Right lobe of liver (tissue), 4 donors: Measurements from ENCODE around the gene LIPI.

ENCODE experiments used
- POLR2A ChIP-seq: fragments of 450-650 bp; IDR thresholded peaks from one replicate; pipeline ENCODE4 v1.6.1; 2017; ENCODE audit warnings: antibody characterized with exemption, mild to moderate bottlenecking
- TF ChIP-seq, protein P1 (sequence below), 4 donors: fragments of 200-600 bp in 3 of 4; fragments of 450-650 bp in 1 of 4; IDR thresholded peaks; one replicate each; pipeline versions ENCODE4 v1.5.1 to v1.8.0; 2016 to 2022; ENCODE audit warnings: antibody characterized with exemption in 4 of 4, mild to moderate bottlenecking in 2 of 4
- donor health status: DM: no; HTN: no; CAD: no.
- donor health status: DM: no; HTN: no; CAD: no.
- donor health status: DM: no; HTN: yes; CAD: no.

DNA sequence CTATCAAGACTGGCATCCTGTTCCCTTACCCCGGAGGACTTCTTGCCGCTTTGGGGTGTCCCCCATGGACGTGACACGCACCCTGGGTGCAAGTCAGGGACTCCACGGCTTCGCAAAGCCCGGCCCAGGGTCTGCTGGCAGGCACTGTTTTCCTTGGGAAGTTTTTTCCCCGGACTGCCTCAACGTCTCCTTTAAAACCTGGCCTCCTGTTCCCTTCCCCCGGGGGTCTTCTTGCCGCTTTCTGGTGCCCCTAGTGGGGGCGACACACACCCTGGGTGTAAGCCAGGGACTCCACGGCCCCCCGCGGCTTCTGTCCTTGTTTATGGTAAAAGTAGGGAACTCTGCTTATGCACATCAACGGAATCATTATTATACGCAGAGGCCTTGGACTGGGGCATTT lies 136.6 kb downstream of the LIPI start:
- TF ChIP-seq, protein P1, sequence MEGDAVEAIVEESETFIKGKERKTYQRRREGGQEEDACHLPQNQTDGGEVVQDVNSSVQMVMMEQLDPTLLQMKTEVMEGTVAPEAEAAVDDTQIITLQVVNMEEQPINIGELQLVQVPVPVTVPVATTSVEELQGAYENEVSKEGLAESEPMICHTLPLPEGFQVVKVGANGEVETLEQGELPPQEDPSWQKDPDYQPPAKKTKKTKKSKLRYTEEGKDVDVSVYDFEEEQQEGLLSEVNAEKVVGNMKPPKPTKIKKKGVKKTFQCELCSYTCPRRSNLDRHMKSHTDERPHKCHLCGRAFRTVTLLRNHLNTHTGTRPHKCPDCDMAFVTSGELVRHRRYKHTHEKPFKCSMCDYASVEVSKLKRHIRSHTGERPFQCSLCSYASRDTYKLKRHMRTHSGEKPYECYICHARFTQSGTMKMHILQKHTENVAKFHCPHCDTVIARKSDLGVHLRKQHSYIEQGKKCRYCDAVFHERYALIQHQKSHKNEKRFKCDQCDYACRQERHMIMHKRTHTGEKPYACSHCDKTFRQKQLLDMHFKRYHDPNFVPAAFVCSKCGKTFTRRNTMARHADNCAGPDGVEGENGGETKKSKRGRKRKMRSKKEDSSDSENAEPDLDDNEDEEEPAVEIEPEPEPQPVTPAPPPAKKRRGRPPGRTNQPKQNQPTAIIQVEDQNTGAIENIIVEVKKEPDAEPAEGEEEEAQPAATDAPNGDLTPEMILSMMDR (IDR thresholded peaks at IDR 0.05) = no peak
- no peak for TF ChIP-seq POLR2A
